Measurements from ENCODE around the gene TNFRSF9. TPM values are rescaled to one million over a fixed set of nuclear protein-coding genes. Genes with fewer than 3 reads are reported as not detected.

TNFRSF9 gene
- total and polyA plus RNA-seq, 8 donors, result 0.11 to 4.3 (median 0.22) TPM

- no peaks in the 10 kb centered on the region for H3K36me3 ChIP-seq
- H3K4me1 ChIP-seq, result peaks cover 0 to 3% of the 10 kb centered on the region in 2 donors
- H3K27ac ChIP-seq, result no peak overlapping the region
- H3K4me3 ChIP-seq, result no peak overlapping the region
- intact Hi-C loops (cut with DNase I), result no loop called here
- no peaks in the 10 kb centered on the region for H3K27me3 ChIP-seq
- DNase-seq, result no peak
- H3K9me3 ChIP-seq, result no peaks in the 10 kb centered on the region
- no peak for ATAC-seq
- TF ChIP-seq, protein P1, sequence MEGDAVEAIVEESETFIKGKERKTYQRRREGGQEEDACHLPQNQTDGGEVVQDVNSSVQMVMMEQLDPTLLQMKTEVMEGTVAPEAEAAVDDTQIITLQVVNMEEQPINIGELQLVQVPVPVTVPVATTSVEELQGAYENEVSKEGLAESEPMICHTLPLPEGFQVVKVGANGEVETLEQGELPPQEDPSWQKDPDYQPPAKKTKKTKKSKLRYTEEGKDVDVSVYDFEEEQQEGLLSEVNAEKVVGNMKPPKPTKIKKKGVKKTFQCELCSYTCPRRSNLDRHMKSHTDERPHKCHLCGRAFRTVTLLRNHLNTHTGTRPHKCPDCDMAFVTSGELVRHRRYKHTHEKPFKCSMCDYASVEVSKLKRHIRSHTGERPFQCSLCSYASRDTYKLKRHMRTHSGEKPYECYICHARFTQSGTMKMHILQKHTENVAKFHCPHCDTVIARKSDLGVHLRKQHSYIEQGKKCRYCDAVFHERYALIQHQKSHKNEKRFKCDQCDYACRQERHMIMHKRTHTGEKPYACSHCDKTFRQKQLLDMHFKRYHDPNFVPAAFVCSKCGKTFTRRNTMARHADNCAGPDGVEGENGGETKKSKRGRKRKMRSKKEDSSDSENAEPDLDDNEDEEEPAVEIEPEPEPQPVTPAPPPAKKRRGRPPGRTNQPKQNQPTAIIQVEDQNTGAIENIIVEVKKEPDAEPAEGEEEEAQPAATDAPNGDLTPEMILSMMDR (IDR thresholded peaks at IDR 0.05), result no peak
Observed at GRCh38 chr1:7898962-7899361, 41.7 kb downstream of the TNFRSF9 start.

DNA sequence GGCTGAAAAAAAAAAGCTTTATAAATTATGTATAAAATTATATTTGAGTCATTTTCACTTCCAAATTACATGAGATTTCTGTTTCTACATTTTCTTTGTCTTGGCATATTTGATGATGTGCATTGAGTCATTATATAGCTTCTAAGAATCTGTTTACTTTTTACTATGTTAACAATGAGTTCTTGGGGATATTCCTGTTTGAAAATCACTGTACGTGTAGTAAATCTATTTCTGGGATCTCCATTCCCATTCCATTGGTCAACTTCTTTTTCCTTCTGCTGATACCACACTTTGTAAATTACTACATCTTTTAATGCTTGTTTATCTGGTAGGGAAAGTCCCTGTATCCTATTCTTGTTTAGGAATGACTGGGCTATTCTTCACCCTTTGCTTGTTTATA, 43.6 kb downstream of the TNFRSF9 start:
- H3K4me3 ChIP-seq, result no peak overlapping the region
- no peaks in the 10 kb centered on the region for H3K27me3 ChIP-seq
- no peaks in the 10 kb centered on the region for H3K4me1 ChIP-seq
- H3K27ac ChIP-seq, result no peak overlapping the region
- TF ChIP-seq, protein P1 (IDR thresholded peaks at IDR 0.05), result no peak
- DNase-seq (no peak), ATAC-seq (no peak)
- no peaks in the 10 kb centered on the region for H3K9me3 ChIP-seq
- no peaks in the 10 kb centered on the region for H3K36me3 ChIP-seq
- intact Hi-C loops (cut with DNase I), result no loop called here

- no peaks in the 10 kb centered on the region for H3K9me3 ChIP-seq
- no peaks in the 10 kb centered on the region for H3K27me3 ChIP-seq
- no peak overlapping the region for H3K27ac ChIP-seq
- DNase-seq (no peak), ATAC-seq (no peak)
- intact Hi-C loops (cut with DNase I), result no loop called here
- H3K4me1 ChIP-seq, result no peaks in the 10 kb centered on the region
- no peaks in the 10 kb centered on the region for H3K36me3 ChIP-seq
- H3K4me3 ChIP-seq, result no peak overlapping the region
- TF ChIP-seq, protein P1 (IDR thresholded peaks at IDR 0.05), result no peak
Observed at GRCh38 chr1:7893529-7894180, 47.0 kb downstream of the TNFRSF9 start.

DNA sequence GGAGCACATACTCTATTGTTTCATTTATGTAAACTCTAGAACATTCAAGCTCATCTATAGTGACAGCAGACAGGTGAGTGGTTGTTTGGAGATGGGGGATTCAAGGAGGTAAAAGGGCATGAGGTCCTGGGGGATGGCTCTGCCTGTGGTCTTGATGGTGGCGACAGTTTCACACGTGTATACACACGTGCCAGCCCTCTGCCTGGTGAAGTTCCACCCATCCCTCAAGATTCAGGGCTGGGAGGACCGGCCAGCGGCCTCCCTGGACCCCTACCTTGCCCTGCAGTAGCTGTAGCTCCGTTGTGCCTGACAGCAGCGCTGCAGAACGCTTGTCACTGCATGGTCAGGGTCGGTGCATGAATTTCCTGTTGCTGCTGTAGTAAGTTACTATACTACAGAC, 48.8 kb downstream of the TNFRSF9 start:
- TF ChIP-seq, protein P1 (IDR thresholded peaks at IDR 0.05), result no peak
- Histone ChIP-seq H3K9me3 (no peaks in the 10 kb centered on the region), H3K36me3 (no peaks in the 10 kb centered on the region), H3K27ac (no peak overlapping the region), H3K4me1 (no peaks in the 10 kb centered on the region), H3K27me3 (peaks cover 0 to 7% of the 10 kb centered on the region in 2 donors), H3K4me3 (no peak overlapping the region)
- ATAC-seq, result no peak
- intact Hi-C loops (cut with DNase I), result no loop called here
- no peak for DNase-seq

DNA sequence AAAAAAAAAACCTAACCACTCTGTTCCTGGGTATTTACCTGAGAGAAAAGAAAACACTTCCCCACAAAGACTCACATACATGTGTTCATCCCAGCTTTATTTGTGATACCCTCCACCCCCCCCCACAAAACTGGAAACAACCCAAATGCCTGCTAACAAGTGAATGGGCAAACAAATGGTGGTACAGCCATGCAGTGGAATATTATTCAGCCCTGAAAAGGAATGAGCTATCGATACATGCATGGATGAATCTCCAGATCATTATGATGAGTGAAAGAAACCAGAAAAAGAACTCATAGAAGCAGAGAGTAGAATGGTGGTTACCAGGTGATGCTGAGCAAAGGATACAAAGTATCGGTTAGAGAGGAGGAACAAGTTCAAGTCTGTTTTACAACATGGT, 49.8 kb downstream of the TNFRSF9 start:
- ATAC-seq, result no peak
- no peak for DNase-seq
- H3K9me3 ChIP-seq, result no peaks in the 10 kb centered on the region
- H3K27ac ChIP-seq, result no peak overlapping the region
- H3K27me3 ChIP-seq, result peaks cover 0 to 16% of the 10 kb centered on the region in 2 donors
- H3K4me1 ChIP-seq, result peaks cover 0 to 5% of the 10 kb centered on the region in 2 donors
- intact Hi-C loops (cut with DNase I), result no loop called here
- no peaks in the 10 kb centered on the region for H3K36me3 ChIP-seq
- H3K4me3 ChIP-seq, result no peak overlapping the region
- TF ChIP-seq, protein P1 (IDR thresholded peaks at IDR 0.05), result no peak
